Adrenal gland (tissue), 12 donors: ENCODE measurements around the gene NCK2. TPM values are rescaled to one million over a fixed set of nuclear protein-coding genes. Genes with fewer than 3 reads are reported as not detected.

Experiments
- DNase-seq, 7 donors: peaks; one replicate each; pipeline ENCODE4 v3.0.0-alpha.2; 2019 to 2020
- H3K27ac ChIP-seq, 5 donors: fragments of 200-600 bp; sonication (generic) in 4 of 5; 1 replicate in 3 of 5; 2 replicates in 2 of 5; pipeline versions ENCODE4 v1.5.1 to v1.8.0; 2016 to 2020; ENCODE audit warnings: mild to moderate bottlenecking in 1 of 5
- H3K27me3 ChIP-seq: fragments of 200-600 bp; 2 replicates; pipeline ENCODE4 v1.8.0; 2021
- H3K36me3 ChIP-seq, 2 donors: fragments of 200-600 bp; replicated peaks in 1 of 2; 1 replicate in 1 of 2; 2 replicates in 1 of 2; pipeline versions ENCODE4 v1.5.1 to v1.8.0; 2018 to 2022
- H3K4me1 ChIP-seq, 2 donors: fragments of 200-600 bp; replicated peaks in 1 of 2; 1 replicate in 1 of 2; 2 replicates in 1 of 2; pipeline versions ENCODE4 v1.5.1 to v1.8.0; 2018 to 2021
- H3K4me3 ChIP-seq, 4 donors: fragments of 200-600 bp; sonication (generic) in 3 of 4; one replicate each; pipeline ENCODE4 v1.5.1; 2016 to 2018
- H3K9me3 ChIP-seq, 3 donors: fragments of 200-600 bp; sonication (generic) in 1 of 3; replicated peaks in 1 of 3; 1 replicate in 2 of 3; 2 replicates in 1 of 3; pipeline versions ENCODE4 v1.5.1 to v1.8.0; 2016 to 2021
- POLR2A ChIP-seq, 2 donors: fragments of 450-650 bp; IDR thresholded peaks; one replicate each; pipeline ENCODE4 v1.6.1; 2017; ENCODE audit warnings: antibody characterized with exemption in 2 of 2, mild to moderate bottlenecking in 2 of 2, moderate library complexity in 1 of 2
- WGBS, 4 donors: extraction: QIAGEN DNeasy Blood & Tissue Kit in 2 of 4; methylation state at CpG; one replicate each; pipeline versions ENCODE4 v1.1.5 to v1.1.7; 2013 to 2017; 5-methylcytosine and 5-hydroxymethylcytosine counted together
- intact Hi-C, 2 donors: fragments of 100-400 bp; cut with DNase I; formaldehyde crosslinking; loops; one replicate each; pipeline versions ENCODE4 v1.14.1 to v1.15.0; 2022 to 2023
- polyA plus RNA-seq, 3 donors: library from polyadenylated mRNA; stranded (reverse); fragments of 200-250 nt in 2 of 3; fragments of 350-450 nt in 1 of 3; fragmentation: Illumina TruSeq in 1 of 3; extraction: RNeasy Lipid Tissue Mini Kit (QIAGEN cat#74804) in 1 of 3; gene quantifications; one replicate each; pipeline ENCODE4 v1.2.3, GENCODE V29; 2013 to 2014
- total RNA-seq, 9 donors: library from RNA; depleted of rRNA in 4 of 9; stranded (reverse); fragments of >200 nt in 4 of 9; fragments of 120-200 nt in 1 of 9; fragmentation: NEBNext Ultra II Directional in 1 of 9; extraction: Animal tissue kit (Norgen Biotek cat#: 25700) in 1 of 9; gene quantifications; one replicate each; pipeline versions ENCODE4 v1.1.0 to v1.2.4, GENCODE V29; 2013 to 2023
- TF ChIP-seq, protein P1 (sequence below), 6 experiments: fragments of 450-650 bp in 4 of 6; fragments of 200-600 bp in 2 of 6; sonication (generic) in 1 of 6; IDR thresholded peaks; 1 replicate in 5 of 6; 2 replicates in 1 of 6; pipeline versions ENCODE4 v1.5.1 to v1.8.0; 2016 to 2021; ENCODE audit warnings: antibody characterized with exemption in 6 of 6, mild to moderate bottlenecking in 2 of 6, moderate library complexity in 1 of 6
- donor health status: healthy with polysubstance abuse.
- donor health status: Bipolar disorder and iron deficiency.
- donor health status: DM: yes; HTN: yes; CAD: no.
- donor health status: DM: no; HTN: no; CAD: no.
- donor health status: DM: no; HTN: no; CAD: no.
- donor health status: DM: yes; HTN: yes; CAD: no.

NCK2 gene
- total and polyA plus RNA-seq, 12 donors: 13.7 to 56.0 (median 37.3) TPM

DNA sequence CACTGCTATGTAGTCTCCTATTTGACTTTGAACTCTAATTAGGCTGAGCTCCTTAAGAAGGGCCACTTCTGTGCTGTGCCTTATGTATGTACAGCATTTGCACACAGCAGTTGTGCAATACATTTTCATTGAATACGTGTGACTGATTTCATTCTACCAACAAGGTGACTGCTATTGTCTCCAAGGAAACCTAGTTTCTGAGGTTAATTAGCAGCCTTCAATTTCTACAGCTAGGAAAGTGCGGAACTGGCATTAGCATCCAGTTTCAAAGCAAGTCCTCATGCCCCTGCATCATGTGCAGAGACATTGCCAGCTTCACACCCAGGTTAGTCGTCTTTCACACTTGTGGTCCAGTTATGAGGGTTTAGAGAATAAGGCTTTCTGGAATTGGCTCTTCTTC, 58.6 kb downstream of the NCK2 start:
- Histone ChIP-seq H3K27ac (no peak overlapping the region), H3K4me1 (peaks cover 7 to 54% of the 10 kb centered on the region in 2 donors), H3K9me3 (no peaks in the 10 kb centered on the region), H3K36me3 (no peaks in the 10 kb centered on the region), H3K4me3 (no peak overlapping the region), H3K27me3 (no peaks in the 10 kb centered on the region)
- 81 to 87% (median 82%) methylated on average over 3 of the region's 3 CpGs for WGBS, 4 donors
- TF ChIP-seq, protein P1, sequence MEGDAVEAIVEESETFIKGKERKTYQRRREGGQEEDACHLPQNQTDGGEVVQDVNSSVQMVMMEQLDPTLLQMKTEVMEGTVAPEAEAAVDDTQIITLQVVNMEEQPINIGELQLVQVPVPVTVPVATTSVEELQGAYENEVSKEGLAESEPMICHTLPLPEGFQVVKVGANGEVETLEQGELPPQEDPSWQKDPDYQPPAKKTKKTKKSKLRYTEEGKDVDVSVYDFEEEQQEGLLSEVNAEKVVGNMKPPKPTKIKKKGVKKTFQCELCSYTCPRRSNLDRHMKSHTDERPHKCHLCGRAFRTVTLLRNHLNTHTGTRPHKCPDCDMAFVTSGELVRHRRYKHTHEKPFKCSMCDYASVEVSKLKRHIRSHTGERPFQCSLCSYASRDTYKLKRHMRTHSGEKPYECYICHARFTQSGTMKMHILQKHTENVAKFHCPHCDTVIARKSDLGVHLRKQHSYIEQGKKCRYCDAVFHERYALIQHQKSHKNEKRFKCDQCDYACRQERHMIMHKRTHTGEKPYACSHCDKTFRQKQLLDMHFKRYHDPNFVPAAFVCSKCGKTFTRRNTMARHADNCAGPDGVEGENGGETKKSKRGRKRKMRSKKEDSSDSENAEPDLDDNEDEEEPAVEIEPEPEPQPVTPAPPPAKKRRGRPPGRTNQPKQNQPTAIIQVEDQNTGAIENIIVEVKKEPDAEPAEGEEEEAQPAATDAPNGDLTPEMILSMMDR (IDR thresholded peaks at IDR 0.05): no peak
- no peak for TF ChIP-seq POLR2A (IDR thresholded peaks at IDR 0.05)
- intact Hi-C loops: loop anchor here in 1 of 2 donors (10.0 kb wide), 1 partner anchor 229 kb away; no protein-coding TSS in a partner anchor
- no peak for DNase-seq

DNA sequence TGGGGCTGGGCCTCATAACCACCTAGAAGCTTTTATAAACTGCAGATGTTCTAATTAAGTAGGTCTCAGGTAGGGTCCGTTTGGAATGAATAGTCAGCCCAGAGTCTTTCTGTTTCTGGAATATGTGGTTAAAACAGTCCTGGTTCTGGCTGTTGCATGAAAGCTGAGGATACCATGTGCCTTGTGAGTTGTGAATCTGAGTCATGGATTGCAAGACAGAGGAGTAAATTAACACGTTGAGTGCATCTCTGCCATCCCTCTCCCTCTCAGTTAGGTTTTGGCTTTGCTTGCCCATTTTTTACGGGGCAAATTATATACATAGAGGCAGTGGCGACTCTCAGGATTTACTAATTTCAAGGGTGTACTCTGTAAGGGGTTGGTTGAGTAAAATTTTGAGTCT, 59.1 kb downstream of the NCK2 start:
- intact Hi-C loops: loop anchor here in 1 of 2 donors (10.0 kb wide), 1 partner anchor 229 kb away; no protein-coding TSS in a partner anchor
- WGBS, 4 donors: 86 to 92% (median 89%) methylated on average over 4 of the region's 4 CpGs
- TF ChIP-seq POLR2A (IDR thresholded peaks at IDR 0.05): no peak
- TF ChIP-seq, protein P1 (IDR thresholded peaks at IDR 0.05): no peak
- Histone ChIP-seq H3K4me3 (no peak overlapping the region), H3K27ac (no peak overlapping the region), H3K4me1 (peaks cover 5 to 50% of the 10 kb centered on the region in 2 donors), H3K36me3 (no peaks in the 10 kb centered on the region), H3K9me3 (no peaks in the 10 kb centered on the region), H3K27me3 (no peaks in the 10 kb centered on the region)
- no peak for DNase-seq

DNA sequence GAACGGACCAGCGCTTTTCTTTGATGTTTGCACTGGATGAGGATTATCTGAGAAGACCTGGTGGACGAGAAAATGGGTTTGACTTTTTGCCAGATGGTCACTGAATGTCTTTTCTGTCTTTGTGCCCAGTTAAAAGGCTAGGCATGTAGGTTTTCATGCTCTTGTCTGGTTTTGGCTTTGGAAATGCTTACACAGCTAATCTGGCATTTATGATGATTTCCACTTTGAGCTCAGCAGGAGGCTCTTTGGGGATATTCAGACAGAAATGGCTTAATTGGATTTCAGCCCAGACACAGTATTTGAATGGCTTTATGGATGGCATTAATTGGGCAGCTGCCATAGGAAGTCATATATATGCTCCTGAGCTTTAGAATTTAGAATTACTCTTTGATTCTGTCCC, 59.6 kb downstream of the NCK2 start:
- H3K4me1 ChIP-seq: peaks cover 5 to 45% of the 10 kb centered on the region in 2 donors

DNA sequence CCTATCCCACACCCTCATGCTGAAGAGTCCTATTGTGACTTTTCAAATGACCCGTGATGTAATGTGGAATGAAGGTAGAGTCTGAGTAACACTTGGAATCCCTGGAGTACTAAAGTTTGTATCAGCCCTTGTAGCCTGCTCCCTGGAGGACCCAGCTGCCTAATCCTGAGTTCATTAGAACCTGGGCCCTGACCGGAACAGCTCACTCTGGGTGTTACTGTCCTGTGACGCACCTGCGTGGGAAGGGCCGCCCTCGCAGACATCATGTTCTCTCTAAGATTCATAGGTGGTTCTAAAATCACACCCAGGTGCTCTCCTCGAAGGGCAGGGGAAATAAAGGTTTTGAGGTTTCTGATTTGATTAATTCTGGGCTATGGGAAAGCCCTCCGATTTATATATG, 62.3 kb downstream of the NCK2 start:
- H3K36me3 ChIP-seq: no peaks in the 10 kb centered on the region
- H3K27me3 ChIP-seq: no peaks in the 10 kb centered on the region
- no peak for DNase-seq
- peaks cover 12 to 39% of the 10 kb centered on the region in 2 donors for H3K4me1 ChIP-seq
- TF ChIP-seq POLR2A (IDR thresholded peaks at IDR 0.05): no peak
- TF ChIP-seq, protein P1 (IDR thresholded peaks at IDR 0.05): no peak
- 89 to 98% (median 94%) methylated on average over 8 of the region's 8 CpGs for WGBS, 4 donors
- H3K9me3 ChIP-seq: no peaks in the 10 kb centered on the region
- H3K4me3 ChIP-seq: no peak overlapping the region
- H3K27ac ChIP-seq: no peak overlapping the region
- intact Hi-C loops: loop anchor here in 1 of 2 donors (10.0 kb wide), 1 partner anchor 232 kb away; no protein-coding TSS in a partner anchor

More for the DNA sequence above, 59.6 kb downstream of the NCK2 start:
- DNase-seq: no peak
- Histone ChIP-seq H3K9me3 (no peaks in the 10 kb centered on the region), H3K27ac (no peak overlapping the region), H3K27me3 (no peaks in the 10 kb centered on the region), H3K36me3 (no peaks in the 10 kb centered on the region), H3K4me3 (no peak overlapping the region)
- WGBS, 4 donors: 80 to 90% (median 82%) methylated on average over 3 of the region's 3 CpGs
- intact Hi-C loops: loop anchor here in 1 of 2 donors (10.0 kb wide), 1 partner anchor 229 kb away; no protein-coding TSS in a partner anchor
- TF ChIP-seq, protein P1 (IDR thresholded peaks at IDR 0.05): no peak
- no peak for TF ChIP-seq POLR2A (IDR thresholded peaks at IDR 0.05)
